GM18861 (cell line): Measurements from ENCODE around the gene SH3RF1.
A peak's percentile ranks its signal among the peaks of the same experiment; 100 is the strongest.
"Not testable (repeated sequence)": the region's sequence is repeated elsewhere in the genome, so short reads cannot be mapped to it uniquely, and the experiment has no call there.

Experiments used
- ATAC-seq: cut with Tn5 transposase; IDR thresholded peaks from one replicate; pipeline ENCODE4 v1.9.1; 2021; ENCODE audit not compliant: unreplicated experiment

Gene SH3RF1

DNA sequence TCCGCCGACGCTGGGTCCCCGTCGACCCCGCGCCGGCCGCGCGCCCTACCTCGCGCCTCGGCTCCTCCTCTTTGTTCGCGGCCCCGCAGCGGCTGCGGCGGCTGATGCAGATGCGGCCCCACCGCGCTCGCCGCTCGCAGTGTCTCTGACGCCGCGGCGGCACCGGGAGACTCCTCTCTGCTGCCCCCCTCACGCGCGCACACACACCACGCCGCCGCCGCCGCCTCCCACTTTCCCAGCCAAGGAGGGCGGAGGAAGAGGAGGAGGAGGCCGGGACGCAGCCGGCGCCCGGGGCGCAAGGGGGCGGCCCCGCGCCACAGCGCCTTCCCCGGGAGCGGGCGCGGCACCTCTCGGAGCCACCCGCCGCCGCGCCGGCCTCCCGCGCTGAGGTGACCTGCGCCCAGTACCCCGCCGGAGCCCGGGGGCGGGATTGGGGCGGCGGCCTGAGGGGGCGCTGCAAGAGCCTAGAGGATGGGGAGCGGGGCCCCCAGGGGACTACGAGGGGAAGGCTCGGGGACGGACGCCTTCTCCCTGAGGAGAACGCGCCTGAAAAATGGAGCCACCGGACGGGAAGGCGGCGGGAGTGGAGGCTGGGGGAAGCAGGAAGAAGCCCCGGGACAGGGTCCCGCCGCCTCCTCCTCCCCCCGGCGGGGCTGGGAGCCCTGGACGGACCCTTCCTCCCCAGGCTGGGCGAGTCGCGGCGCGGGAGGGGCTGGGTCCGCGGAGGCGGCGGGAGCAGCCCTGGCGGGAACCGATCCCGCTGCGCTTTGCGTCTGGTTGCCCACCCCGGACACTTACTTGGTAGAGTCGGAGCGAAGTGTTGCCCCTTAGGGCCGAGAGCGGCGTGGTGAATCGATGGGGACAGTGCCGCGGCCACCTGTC lies at the start of gene SH3RF1:
SH3RF1 (minus strand) TSS at position 147 of the 882 bp plus-strand sequence. CDS start 1,744 bp downstream, outside the sequence.
- ATAC-seq = peak; percentile 49

DNA sequence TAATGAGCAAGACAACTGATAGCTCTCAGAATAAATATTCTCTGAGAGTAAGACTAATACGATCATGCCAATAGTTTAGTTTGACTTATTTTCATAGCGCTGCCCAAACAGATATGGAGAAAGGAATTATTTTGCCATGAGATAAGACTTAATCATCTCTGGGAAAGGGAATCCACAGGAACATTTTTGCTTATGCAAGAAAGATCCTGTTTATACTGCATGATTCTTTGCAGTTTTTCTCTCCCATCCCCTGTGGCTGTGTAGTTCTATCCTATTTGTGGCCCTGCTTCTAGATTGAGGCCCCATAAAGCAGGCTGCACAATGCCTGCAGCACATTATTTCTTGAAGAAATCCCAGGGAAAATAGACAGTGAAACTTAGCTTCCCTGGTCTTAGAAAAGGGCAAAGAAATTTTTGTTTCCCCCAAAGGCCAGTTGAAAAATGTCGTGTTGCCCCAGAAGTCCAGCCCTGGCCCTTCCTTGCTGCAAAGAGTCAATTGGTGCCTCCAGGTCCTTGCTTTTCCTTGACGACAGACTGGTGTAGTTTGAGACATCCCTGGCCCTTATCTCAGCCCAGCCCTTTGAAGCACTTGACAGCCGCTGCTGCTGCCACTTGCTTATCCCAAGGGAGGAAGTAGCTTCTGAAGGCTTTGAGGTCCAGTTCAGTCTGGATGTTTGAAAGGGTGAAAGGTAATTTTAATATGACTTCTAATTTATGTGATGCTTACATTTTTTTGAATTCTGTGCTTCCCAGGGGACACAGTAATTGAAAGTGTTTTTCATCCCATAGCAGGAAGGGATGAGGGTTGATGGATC lies 45.0 kb upstream of the SH3RF1 start:
- ATAC-seq = no peak

DNA sequence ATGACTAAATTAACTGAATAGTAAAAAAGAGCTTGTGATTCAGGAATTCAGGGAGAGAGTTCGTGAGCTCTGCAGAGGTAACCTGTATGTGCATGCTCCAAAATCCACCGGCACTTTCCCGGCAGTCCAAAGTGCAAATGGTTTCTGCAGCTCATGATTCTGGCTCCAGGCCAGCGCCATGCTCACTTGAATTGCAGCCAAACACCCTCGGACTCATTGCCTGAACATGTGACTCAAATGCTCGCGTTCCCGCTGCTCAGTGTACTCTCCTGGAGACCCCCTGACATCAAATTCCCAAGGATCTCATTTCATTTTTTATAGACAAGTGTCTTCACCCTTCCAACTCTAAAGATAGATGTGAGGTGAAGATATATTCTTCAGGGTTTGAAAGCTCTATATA lies 44.1 kb upstream of the SH3RF1 start:
- no peak for ATAC-seq

DNA sequence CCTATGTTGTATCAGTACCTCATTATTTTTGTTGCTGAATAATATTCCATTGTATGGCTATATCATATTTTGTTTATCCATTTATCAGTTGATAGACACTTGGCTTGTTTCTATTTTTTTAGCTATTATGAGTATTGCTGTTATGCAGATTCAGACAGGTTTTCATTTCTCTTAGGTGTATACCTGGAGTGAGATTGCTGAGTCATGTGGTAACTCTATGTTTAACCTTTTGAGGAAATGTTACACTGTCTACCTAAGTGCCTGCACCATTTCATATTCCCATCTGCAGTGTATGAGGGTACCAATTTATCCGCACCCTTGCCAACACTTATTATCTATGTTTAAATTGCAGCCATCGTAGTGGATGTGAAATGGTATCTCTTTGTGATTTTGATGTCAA lies 43.0 kb upstream of the SH3RF1 start:
- no peak for ATAC-seq

DNA sequence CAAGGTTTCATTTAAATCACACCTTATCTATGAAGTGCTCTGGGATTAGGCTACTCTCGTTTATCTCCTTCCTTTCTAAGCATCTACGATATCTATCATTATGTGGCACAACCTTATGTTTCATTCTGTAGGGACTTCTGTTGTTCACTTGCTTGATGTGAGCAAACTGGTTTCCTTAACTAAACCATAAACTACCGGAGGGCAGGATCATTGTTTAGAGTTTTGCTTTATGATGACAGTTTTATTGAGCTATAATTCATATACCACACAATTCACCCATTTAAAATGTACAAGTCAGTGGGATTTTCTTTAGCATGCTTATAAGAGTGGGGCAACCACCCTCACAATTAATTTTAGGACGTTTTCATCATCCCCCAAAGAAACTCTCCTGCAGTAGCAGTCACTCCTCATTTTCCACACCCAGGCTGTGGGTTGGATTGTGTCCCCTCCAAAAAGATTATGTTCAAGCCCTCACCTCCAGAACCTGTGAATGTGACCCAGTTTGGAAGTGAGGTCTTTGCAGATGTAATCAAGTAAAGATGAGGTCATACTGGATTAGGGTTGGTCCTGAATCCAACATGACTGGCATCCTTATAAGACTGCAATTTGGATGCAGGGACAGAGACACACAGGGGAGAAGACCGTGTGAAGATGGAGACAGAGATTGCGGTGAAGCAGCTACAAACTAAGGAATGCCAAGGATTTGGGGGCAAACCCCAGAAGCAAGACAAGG lies 42.1 kb upstream of the SH3RF1 start:
- no peak for ATAC-seq

DNA sequence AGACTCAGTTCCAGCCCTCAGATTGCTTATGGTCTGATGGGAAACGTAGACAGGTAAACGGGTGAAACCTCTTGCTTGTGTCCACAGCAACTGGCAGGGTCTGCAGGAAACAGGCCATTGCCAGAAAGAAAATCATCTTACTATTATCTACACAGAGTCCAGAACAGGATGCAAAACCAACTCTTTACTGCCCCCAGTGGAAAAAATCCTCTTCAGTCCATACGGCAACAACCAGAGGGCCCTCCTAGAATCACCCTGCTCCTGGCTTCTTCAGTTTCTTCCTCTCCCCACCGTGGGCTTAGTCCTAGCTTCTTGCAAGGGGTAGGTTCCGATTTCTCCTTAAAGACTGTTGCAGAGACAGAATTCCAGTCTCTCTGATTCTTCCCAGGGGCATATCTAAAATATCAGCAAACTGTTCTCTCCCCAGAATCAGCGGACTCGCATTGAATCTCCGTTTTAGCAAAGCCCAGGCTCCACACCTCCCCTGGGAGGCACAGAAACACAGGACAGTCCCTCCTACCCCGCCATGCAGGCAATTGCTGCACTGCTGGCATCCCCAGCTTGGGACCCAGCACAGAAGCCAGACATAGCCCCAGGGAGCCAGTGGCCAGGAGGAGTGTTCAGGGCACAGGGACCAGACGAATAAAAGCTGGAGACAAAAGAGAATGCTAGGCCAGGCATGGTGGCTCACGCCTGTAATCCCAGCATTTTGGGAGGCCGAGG lies 41.0 kb upstream of the SH3RF1 start:
- ATAC-seq = peak; percentile 92

DNA sequence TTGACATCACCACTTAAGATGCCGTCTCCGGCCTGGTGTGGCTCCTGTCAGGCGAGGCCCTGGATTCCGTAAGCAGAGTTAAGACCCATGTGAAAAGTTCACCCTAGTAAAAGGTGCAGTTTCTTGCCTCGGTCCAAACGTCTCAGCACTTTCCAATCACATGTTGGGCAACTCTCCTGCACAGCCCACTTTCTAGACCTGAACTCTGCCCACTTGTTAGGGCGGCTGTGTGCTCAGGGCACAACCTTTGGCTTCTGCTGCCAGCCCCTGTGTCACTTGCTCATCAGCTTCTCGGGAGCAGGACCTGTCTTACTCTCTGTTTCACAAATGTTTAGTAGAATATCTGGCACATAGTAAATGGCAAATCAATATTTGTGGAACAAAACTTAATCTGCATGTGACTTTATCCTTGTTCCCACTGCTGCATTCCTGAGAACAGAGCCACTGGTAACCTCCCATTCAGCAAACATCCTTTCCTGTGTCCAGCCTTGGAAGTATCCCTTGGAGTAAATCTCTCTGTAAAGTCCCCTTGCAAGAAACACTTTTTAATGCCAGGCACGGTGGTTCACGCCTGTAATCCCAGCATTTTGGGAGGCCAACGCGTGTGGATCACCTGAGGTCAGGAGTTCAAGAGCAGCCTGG lies 38.7 kb upstream of the SH3RF1 start:
- ATAC-seq = no peak

DNA sequence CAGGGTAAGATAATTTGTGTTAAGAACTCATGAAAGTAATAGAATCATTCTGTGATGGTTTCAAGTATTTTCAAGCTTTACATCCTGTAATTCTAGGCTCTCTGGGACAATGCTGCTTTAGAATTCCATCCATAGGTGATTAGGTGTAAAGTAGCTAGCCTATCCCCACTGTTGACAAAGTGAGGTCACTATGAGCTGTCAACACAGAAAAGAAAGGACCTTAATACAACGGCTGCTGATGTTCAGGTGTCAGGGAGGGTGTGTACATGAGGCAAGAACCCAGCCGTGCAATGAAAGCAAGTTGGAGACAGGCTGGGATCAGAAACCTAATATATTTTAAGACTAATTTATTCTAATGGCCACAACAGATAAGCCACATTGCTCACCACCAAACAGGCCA lies 36.8 kb upstream of the SH3RF1 start:
- ATAC-seq = no peak

DNA sequence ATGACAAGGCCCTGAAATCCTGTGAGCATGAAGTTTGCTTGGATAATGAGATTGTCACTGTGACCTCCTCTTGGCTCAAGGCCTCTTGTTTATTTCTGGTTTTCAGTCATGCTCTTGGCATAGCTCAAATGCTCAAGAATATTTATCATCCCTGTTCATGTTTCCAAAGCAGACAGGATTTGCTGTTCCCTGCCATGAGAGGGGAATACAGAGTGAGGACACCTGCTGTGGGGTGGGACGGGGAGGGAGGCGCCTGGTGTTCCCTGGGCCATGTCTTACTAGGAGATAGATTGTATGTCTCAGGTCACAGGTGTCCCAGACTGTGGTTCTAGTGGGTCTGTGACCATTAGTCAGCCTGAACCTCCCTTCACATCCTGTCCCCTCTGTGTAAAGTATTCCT lies 34.9 kb upstream of the SH3RF1 start:
- no peak for ATAC-seq

DNA sequence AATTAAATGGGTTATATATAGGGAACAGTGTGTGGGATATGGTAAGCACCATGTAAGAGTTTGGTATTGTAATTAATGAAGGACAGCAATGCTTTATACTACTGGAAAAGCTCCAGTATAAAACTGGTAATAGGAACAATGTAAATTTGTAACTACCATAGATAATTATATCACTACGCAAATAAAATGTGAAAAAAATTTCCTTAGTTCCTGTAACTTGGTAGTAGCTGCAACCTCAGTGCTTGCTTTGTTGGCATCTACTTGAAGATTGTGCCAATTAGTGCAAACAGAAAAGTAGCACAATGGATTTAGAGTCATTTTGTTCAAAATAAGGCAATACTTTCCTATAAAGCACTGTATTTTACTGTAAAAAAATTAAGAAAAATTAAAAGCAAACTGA lies 34.4 kb upstream of the SH3RF1 start:
- ATAC-seq = no peak

DNA sequence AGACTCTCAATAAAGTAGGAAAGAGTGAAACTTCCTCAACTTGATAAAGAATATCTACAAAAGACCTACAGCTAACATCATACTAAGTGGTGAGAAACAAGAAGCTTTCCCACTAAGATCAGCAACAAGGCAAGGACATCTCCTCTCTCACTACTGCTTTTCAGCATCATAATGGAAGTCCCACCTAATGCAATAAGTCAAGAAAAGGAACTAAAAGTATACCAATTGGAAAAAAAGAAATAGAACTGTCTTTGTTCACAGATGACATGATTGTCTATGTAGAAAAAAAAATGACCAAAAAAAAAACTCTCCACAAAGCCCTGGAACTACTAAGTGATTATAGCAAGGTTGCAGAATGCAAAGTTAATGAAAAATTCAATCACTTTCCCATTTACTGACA lies 25.1 kb upstream of the SH3RF1 start:
- ATAC-seq = no peak

DNA sequence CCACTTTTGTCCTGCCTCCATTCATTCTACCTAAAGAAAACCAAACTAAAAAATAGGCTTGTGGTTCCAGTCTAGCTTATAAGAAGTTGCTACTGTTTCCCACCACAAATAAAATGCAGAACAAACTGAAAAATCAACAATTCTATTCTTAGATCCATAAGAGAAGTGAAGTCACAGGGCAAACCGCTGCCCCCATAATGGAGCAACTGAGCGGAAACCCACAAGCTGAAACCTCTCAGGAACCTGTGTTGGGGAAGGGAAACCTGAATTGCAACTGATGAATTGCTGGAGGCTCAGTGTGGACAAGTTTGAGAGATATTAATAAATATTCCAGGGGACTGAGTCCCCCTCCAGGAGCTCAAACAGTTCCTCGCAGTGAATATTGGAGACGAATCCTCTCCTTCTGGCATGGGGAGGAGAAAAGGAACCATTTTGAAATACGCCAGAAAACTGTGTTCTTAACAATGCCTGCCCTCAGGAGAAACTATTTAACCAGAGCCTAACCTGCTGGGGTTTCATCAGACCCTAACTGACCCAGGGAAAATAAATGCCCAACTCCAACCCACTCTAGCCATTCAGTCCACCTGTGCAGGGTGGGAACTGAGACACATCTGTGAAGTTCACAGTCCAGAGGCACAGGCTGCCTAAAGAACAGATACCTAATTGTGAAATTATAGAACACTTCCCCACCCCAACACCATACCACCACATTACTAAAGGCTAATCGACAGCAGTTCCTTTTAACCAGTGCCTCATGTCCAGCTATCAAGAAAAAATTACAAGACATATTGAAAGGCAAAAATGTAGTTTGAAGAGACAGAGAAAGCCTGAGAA lies 22.8 kb upstream of the SH3RF1 start:
- ATAC-seq = peak; percentile 78

DNA sequence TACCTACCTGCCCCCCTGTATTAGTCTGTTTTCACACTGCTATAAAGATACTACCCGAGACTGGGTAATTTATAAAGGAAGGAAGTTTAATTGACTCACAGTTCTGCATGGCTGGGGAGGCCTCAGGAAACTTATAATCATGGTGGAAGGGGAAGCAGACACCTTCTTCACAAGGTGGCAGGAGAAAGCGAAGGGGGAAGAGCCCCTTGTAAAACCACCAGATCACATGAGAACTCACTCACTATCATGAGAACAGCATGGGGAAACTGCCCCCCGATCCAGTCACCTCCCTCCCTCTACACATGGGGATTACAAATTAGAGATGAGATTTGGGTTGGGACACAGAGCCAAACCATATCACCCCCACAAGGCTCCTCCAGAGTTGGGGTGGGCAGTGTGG lies 17.2 kb upstream of the SH3RF1 start:
- not testable (repeated sequence) for ATAC-seq

DNA sequence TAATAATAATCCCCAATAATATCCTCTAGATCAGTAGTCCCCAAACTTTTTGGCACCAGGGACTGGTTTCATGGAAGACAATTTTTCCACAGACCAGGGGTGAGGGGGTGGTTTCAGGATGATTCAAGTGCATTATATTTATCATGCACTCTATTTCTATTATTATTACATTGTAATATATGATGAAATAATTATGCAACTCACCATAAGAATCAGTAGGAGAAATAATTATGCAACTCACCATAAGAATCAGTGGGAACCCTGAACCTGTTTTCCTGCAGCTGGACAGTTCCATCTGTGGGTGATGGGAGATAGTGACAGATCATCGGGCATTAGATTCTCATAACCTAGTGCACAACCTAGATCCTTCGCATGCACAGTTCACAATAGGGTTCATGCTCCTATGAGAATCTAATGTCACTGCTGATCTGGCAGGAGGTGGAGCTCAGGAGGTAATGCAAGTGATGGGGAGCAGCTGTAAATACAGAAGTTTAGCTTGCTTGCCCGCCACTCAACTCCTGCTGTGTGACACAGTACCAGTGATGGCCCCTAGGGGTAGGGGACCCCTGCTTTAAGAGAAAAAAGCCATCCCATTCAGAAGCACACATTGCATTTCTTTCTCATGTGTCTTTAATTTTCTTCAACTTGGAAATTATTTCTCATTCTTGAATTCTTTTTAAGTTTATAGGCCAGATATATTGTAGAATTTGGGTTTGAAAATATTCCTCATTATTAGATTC lies 16.0 kb upstream of the SH3RF1 start:
- ATAC-seq = no peak

DNA sequence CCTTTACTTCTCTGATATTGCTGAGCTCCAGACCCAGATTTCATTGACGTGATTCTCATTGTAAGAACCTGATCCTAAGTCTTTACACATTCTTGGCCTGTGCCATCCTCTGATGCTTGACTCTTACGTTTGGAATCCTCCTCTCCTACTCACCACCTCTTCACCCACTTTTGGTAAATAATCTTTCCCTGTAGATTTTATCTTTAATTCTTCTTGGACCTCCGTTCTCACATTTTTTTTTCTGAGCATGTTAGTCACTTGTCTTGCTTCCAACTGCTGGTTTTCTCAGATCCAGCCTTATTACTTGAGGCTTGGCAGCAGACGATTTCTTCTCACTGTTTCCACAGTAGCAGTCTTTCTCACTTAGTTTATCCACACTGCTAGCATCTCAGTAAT lies 12.4 kb upstream of the SH3RF1 start:
- no peak for ATAC-seq

DNA sequence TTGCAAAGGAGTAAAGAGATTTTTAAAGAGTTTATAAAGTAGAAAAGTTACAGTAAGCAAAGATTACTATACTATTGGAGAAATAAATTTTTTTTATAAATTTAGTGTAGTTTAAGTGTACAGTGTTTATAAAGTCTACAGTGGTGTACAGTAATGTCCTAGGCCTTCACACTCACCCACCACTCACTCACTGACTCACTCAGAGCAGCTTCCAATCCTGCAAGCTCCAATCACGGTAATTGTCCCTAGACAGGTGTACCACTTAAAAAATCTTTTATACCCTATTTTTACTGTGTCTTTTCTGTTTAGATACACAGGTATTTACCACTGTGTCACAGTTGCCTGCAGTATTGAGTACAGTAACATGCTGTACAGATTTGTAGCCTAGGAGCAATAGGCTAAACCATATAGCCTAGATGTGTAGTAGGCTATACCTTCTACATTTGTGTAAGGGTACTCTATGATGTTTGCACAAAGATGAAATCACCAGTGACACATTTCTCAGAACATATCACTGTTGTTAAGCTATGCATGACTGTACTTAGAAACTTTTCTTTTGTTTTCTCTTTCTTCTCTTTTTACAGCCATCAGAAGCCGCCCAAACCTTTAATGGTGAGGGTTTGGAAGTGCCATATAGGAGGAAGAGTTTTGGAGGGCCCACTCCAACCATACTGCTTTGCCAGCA lies 11.8 kb upstream of the SH3RF1 start:
- no peak for ATAC-seq

DNA sequence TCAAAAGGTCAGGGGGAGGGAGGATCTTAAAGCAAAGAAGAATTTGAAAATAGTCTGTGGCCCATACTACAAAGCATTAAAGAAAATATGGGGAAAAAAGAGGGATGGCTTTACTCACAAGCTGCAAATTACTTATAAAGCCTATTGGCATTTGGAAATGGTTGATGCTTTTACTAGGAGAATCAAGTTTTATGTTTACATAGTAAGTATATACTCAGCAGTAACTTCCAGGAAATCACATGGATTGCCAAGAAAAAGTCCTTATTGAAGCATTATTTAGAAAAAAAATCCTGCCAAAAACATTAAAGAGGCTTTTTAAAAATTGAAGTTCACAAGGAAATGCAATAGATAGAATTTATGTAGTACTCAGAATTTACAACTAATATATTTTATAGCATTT lies 8.4 kb upstream of the SH3RF1 start:
- no peak for ATAC-seq

DNA sequence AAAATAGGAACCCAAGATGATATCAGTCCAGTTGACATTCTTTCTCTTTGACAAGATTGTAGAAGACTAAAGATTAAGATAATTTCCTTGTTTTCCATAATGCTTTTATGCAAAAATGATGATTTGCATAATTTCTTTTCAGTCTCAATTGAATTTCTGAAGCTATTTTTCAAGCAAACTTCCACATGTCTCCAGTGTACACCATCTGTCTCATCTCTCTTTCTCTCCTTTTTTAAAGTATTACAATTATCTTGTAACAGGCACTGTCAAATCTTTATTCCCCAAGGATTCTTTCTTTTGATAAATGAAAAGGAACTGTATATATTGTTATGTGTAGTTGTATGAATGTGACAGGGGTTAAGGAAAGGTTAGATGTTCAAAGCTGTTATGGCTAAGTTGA lies 7.9 kb upstream of the SH3RF1 start:
- no peak for ATAC-seq
